Measurements from ENCODE around the gene RPS2.

Gene RPS2

GRCh38 chr16:1998852-1999801 lies 34.5 kb upstream of the RPS2 start:
- no peak for DNase-seq

DNA sequence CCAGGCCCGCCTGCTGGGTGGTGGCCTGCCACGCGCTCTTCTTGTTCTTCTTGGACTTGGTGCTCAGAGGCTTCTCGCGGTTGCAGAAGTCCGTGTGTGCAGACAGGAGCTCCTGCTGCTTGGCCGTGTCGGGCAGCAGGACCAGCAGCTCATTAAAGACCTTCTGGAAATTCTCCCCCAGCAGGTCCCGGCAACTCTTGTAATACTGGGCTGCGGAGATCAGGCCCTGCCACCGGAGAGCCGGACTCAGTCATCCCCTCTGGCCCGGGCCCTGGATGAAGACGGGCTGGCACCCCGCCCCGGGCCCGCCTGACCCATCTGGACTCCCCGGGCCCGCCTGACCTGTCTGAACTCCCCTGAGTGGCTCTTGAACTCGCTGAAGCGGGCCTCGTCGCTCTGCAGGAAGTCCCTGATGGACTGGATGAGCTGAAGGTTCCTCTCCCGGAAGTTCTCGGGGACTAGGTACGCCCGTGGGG lies 33.8 kb upstream of the RPS2 start:
- DNase-seq = no peak

GRCh38 chr16:1997494-1998359 lies 33.1 kb upstream of the RPS2 start:
- no peak for DNase-seq

GRCh38 chr16:1993731-1994131 lies 29.1 kb upstream of the RPS2 start:
- peak; percentile 56 for DNase-seq

GRCh38 chr16:1992704-1993317 lies 28.2 kb upstream of the RPS2 start:
- DNase-seq = no peak

DNA sequence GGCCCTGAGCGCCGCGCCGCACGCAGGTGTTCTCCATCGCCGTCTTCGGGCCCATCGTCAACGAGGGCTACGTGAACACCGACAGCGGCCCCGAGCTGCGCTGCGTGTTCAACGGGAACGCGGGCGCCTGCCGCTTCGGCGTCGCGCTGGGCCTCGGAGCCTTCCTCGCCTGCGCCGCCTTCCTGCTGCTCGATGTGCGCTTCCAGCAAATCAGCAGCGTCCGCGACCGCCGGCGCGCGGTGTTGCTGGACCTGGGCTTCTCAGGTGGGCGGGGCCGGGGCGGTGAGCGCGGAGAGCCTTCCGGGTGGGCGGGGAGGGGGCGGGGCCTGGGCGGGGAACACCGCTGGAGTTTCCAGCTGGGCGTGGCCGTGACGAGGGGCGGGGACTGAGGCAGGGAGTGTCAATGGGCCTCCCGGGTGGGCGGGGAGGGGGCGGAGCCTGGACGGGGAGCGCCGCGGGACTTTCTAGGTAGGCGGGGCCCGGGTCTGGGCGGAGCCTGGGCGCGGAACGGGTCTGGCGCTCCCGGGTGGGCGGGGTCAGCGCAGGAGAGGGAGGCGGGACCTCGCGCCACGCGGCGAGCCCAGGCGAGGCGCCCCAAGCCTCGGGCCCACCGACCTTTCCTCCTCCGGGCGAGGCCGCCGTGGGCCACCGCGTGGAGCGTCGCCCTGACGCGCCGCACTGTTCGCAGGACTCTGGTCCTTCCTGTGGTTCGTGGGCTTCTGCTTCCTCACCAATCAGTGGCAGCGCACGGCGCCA lies 27.5 kb upstream of the RPS2 start:
- peak; percentile 99 for DNase-seq

- DNase-seq = no peak
Measured at GRCh38 chr16:1991588-1991947, 26.9 kb upstream of the RPS2 start.

DNA sequence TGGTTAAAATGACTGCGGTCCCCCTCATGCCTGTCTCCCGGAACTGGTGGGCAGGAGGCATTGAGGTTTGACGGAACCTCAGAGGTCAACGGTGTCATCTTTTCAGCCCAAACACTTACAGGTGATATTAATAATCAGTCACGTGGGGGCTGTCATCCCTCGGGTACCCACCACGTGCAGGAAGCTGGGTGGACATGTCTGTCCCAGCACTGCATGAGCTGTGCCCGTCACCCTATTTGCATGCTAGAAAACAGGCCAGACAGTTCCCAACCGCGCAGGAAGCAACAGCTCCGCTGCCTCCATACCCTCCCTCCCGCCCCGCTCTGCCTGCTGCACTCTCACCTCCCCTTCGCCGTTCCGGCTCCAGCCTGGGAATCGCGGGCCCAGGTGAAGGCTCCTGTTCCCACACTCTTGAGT lies 26.5 kb upstream of the RPS2 start:
- DNase-seq = no peak

GRCh38 chr16:1990351-1991134 lies 25.9 kb upstream of the RPS2 start:
- DNase-seq = no peak

DNA sequence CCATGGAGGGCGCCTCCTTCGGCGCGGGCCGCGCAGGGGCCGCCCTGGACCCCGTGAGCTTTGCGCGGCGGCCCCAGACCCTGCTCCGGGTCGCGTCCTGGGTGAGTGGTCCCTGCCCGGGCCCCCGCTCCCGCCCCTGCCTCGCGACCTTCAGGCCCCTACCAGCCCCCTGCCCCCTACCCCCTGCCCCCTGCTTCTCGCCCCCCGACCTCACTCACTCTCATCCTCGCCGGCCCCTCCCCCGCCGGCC lies 25.4 kb upstream of the RPS2 start:
- no peak for DNase-seq

DNA sequence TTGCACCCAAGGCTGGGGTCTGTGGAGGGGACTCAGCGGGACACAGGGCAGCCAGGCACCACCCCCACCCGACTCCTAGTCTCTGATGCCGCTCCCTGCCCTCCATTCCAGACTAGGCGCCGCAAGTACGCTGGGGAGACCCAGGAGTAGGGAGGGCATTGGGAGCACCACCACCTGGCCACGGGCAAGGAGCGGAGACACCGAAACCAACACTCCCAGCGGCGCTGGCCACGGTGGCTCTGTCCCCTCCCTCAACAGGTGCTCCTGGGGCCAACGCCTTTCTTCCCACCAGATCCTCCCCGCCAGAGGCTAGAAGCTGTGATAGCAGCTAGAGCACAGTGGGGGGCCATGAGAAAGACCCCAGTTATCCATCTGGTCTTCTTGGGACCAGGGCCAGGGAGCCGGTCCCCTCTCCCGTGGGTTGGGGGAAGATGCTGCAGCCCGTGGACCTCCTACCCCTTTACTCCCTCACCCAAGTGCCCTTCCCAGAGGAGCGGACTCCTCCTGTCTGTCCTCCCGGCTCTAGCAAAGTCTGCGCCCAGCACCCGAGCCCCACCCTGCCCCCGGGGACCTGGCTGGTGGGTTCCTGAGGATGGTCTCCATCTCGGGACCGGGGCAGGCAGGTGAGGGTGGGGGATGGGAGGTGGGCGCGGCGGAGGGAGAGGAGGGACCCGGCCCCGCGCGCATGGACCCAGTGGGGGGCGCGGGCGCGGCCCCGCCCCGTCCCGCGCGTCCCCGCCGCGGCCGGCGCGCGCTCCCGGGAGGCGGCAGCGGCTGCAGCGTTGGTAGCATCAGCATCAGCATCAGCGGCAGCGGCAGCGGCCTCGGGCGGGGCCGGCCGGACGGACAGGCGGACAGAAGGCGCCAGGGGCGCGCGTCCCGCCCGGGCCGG lies 24.8 kb upstream of the RPS2 start, which contains the start of gene SYNGR3:
Gene SYNGR3, plus strand, starts transcription at position 762 of the 892 bp plus-strand sequence. CDS start 133 bp downstream, outside the sequence.
- DNase-seq = no peak

- no peak for DNase-seq
Measured at GRCh38 chr16:1987198-1987597, 22.6 kb upstream of the RPS2 start.

- DNase-seq = no peak
Measured at GRCh38 chr16:1985466-1986150, 21.0 kb upstream of the RPS2 start.

- no peak for DNase-seq
Measured at GRCh38 chr16:1984347-1985225, 20.0 kb upstream of the RPS2 start.

- DNase-seq = peak; percentile 77
Measured at GRCh38 chr16:1983544-1984346, 19.1 kb upstream of the RPS2 start, which contains the start of gene GFER. GFER (plus strand) TSS chr16:1984193; CDS start chr16:1984219, 26 bp downstream.

- no peak for DNase-seq
Measured at GRCh38 chr16:1982991-1983543, 18.4 kb upstream of the RPS2 start.

DNA sequence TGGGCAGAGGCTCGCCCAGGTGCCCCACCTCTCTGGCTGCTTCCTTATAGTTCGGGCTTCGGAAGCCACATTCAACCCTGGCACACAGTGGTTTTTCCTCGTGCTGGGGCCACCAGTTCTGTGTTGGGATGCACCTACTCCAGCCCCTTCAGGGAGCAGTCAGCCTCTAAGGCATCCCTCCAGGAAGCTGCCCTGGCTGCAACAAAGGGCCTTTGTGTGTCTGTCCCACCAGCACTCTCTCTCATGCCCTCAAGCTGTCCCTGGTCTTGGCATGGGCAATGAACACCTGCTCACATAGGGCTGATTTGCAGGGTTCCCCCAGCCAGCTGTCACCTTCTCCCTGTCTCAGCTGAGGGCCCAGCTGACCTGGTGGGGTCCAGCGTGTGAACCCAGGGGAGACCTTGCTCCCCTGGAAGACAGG lies 17.4 kb upstream of the RPS2 start:
- no peak for DNase-seq

- no peak for DNase-seq
Measured at GRCh38 chr16:1981398-1981836, 16.8 kb upstream of the RPS2 start, which contains the start of gene NOXO1. NOXO1 (minus strand) TSS chr16:1981469; CDS start chr16:1981179, 290 bp downstream.

All from activated CD4-positive, alpha-beta T cell treated with anti-CD3 and anti-CD28 coated beads for 48 hours (primary cell).